HCT116 (cell line): ENCODE data around the gene TSPY2.
"Not testable (repeated sequence)": the region's sequence is repeated elsewhere in the genome, so short reads cannot be mapped to it uniquely, and the experiment has no call there.

ENCODE experiments used
- POLR2A ChIP-seq: IDR thresholded peaks from 2 replicates; pipeline ENCODE4 v1.7.0; 2011; ENCODE audit warnings: borderline replicate concordance; ENCODE audit not compliant: insufficient read depth, insufficient read length; ENCODE audit errors: extremely low read depth
- SRF ChIP-seq: IDR thresholded peaks from 2 replicates; pipeline ENCODE4 v1.6.1; 2012; ENCODE audit warnings: low read depth
- YY1 ChIP-seq: IDR thresholded peaks from 2 replicates; pipeline ENCODE4 v1.6.1; 2011; ENCODE audit warnings: low read length, low read depth, moderate library complexity, mild to moderate bottlenecking; ENCODE audit not compliant: insufficient replicate concordance; ENCODE audit errors: extremely low read depth
- TF ChIP-seq, protein P1 (sequence below), 3 experiments: fragments of 200-600 bp in 1 of 3; sonication (generic) in 1 of 3; IDR thresholded peaks in 2 of 3; conservative IDR thresholded peaks in 1 of 3; 2 replicates each; pipeline ENCODE4 v1.5.1; 2012 to 2017; ENCODE audit warnings: low read depth in 2 of 3, low read length in 2 of 3, antibody characterized with exemption in 1 of 3, borderline replicate concordance in 1 of 3, control low read depth in 1 of 3, mild to moderate bottlenecking in 1 of 3, mixed read lengths in 1 of 3, mixed run types in 1 of 3, moderate library complexity in 1 of 3; ENCODE audit not compliant: insufficient read depth in 1 of 3

DNA sequence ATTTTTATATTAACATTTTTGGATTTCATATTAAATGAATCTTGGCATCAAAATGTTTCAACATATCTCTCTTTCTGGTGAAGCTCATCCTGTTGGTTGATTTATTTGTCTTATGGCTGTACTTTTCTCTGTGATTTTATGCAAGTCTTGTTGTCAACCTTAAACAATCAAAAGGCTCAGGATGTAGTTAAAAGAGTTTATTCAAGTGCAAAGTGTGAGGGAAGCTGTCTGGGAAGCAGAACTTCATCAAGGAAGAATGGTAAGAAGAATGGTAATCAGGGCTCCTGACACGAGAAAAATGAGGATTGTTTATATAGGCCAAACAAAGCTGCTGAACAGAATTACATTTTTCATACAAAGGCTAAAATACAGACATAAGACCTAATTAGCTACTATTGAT is 29.0 kb upstream of the TSPY2 start:
- TF ChIP-seq, protein P1, sequence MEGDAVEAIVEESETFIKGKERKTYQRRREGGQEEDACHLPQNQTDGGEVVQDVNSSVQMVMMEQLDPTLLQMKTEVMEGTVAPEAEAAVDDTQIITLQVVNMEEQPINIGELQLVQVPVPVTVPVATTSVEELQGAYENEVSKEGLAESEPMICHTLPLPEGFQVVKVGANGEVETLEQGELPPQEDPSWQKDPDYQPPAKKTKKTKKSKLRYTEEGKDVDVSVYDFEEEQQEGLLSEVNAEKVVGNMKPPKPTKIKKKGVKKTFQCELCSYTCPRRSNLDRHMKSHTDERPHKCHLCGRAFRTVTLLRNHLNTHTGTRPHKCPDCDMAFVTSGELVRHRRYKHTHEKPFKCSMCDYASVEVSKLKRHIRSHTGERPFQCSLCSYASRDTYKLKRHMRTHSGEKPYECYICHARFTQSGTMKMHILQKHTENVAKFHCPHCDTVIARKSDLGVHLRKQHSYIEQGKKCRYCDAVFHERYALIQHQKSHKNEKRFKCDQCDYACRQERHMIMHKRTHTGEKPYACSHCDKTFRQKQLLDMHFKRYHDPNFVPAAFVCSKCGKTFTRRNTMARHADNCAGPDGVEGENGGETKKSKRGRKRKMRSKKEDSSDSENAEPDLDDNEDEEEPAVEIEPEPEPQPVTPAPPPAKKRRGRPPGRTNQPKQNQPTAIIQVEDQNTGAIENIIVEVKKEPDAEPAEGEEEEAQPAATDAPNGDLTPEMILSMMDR (IDR thresholded peaks at IDR 0.05 in 2 of 3, conservative IDR thresholded peaks at IDR 0.05 in 1 of 3; ENCODE audit: borderline replicate concordance in 1 of 3, insufficient read depth in 1 of 3, low read depth in 2 of 3, low read length in 2 of 3) = not testable (repeated sequence)
- not testable (repeated sequence) for TF ChIP-seq YY1, POLR2A, SRF
